VCaP (cell line): ENCODE results near the gene UBE2G2.
A peak's percentile ranks its signal among the peaks of the same experiment; 100 is the strongest.

ENCODE experiments used
- H3K27ac ChIP-seq: fragments of 450-650 bp; 2 replicates; pipeline ENCODE4 v1.5.1; 2017
- TF ChIP-seq, protein P1 (sequence below): fragments of 450-650 bp; conservative IDR thresholded peaks from 2 replicates; pipeline ENCODE4 v1.5.1; 2017; ENCODE audit warnings: mild to moderate bottlenecking, moderate library complexity

UBE2G2 gene

DNA sequence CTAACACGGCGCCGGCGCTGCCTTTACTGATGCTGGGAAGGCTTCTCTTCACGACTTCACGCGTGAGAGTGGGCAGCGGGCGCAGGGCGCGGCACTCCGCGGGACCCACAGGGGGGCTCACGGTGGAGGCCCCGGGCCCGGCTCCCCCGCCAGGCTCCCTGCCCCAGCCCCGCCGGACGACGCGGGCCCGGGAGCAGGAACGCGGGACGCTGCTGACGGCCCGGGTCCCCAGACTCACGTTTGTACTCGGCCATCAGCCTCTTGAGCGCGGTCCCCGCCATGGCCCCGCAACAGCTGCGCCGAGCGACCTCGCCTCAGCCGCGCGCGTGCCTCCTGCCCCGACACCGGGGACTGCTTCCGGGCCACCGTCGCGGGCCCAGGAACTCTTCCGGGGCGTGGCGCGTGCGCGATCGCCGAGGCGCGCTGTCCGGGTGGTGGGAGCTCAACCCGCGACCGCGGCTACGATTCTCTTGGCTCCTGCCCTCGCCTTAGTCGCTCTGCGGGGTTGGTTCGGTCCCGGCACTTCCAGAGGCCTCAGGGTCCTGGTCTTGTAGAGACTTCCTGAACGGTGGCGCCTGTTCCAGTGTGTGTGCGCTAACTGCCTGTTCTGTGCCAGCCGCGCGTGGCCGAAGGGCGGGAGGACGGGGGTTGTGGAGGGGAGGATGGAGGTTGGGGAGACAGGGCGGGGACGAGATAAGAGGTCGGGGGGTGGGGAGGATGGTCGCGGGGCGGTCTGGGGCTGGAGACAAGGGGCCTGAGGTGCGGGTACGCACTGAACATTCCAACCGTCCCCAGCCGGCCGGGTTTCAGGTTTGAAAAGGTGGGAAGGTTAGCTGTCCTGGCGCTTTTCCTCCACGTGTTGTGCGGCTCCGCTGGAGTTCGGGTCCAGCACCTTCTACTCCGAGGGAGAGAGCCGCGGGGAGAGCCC, at the start of gene UBE2G2:
UBE2G2 (minus strand) TSS at position 353 of the 928 bp plus-strand sequence; CDS start at position 281, 72 bp downstream.
- peak within 1 kb of the TSS; percentile 89 for H3K27ac ChIP-seq
- TF ChIP-seq, protein P1, sequence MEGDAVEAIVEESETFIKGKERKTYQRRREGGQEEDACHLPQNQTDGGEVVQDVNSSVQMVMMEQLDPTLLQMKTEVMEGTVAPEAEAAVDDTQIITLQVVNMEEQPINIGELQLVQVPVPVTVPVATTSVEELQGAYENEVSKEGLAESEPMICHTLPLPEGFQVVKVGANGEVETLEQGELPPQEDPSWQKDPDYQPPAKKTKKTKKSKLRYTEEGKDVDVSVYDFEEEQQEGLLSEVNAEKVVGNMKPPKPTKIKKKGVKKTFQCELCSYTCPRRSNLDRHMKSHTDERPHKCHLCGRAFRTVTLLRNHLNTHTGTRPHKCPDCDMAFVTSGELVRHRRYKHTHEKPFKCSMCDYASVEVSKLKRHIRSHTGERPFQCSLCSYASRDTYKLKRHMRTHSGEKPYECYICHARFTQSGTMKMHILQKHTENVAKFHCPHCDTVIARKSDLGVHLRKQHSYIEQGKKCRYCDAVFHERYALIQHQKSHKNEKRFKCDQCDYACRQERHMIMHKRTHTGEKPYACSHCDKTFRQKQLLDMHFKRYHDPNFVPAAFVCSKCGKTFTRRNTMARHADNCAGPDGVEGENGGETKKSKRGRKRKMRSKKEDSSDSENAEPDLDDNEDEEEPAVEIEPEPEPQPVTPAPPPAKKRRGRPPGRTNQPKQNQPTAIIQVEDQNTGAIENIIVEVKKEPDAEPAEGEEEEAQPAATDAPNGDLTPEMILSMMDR, result no peak; the same call in 1 of the 2 replicates

DNA sequence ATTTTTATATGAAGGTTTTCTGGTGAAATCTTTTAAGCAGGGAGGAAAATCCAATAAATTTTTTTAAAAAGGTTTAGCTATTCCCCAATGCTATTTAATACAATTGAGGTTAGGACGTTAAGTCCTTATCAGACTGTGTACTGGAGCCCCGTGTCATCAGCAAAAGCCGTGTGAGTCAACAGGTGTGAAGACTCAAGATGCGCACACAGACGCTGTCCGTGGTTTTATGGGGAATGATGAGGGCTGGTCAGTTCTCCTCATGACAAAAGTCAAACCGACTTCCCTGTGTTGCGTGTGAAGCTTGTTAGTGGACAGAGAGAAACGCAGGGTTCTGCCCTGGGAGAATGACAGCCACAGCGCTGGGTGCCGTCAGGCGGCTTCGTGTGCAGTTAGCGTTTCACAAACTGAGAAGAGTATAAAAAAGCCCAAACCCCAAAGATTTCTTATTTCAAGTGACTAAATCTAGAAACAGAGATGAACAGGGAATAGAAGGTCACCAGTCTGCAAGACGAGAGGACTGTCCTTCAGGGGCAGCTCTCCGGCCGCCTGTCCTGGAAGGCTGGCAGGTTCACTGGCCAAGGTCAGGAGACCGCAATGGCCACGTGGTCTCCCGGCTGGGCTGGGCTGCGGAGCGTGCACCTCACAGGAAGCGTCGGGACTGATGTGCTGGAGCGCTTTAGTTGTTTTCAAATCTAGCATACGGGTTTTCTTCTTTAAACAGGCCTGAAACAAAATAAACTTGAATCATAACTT, 49.5 kb upstream of the UBE2G2 start:
- no peak overlapping the region for H3K27ac ChIP-seq
- TF ChIP-seq, protein P1, result no peak

DNA sequence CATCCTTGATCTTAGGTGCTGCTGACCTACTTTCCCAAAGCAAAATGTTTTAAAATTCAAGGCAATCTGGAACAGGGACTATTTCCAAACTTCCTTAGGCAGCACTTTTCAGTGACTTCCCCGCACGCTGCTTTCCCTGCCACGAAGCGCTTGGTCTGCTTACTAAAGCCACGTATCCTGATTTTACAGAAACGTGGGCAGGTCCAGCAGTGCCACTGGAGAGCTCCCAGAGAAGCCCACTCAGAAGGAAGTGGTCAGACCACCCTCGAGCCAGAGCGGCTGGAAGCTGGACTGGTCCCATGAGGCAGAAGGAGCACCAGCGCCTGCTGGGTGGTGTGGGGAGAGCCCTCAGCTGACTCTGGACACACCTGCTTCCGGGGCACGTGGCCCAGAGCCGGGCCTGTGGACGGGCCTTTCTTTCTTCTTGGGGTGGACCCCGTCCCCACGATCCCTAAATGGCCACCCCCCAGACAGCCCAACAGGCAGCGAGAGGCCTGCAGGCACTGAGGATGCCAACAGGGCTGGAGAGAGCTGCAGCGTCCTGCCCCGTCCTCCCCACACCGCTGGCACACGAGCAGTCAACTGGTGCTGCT, 48.7 kb upstream of the UBE2G2 start:
- TF ChIP-seq, protein P1, result no peak
- peak overlapping the region; percentile 21; the same call in 1 of the 2 replicates for H3K27ac ChIP-seq

- peak overlapping the region; percentile 21; the same call in 1 of the 2 replicates for H3K27ac ChIP-seq
- TF ChIP-seq, protein P1, result no peak
Measured at GRCh38 chr21:44849616-44850130, 48.1 kb upstream of the UBE2G2 start.

GRCh38 chr21:44848821-44849521, 47.4 kb upstream of the UBE2G2 start:
- TF ChIP-seq, protein P1, result no peak
- H3K27ac ChIP-seq, result no peak overlapping the region; the same call in 1 of the 2 replicates

GRCh38 chr21:44847261-44848056, 45.8 kb upstream of the UBE2G2 start:
- H3K27ac ChIP-seq, result no peak overlapping the region
- TF ChIP-seq, protein P1, result no peak
